ENCODE measurements around the gene UCMA. TPM values are rescaled to one million over a fixed set of nuclear protein-coding genes. Genes with fewer than 3 reads are reported as not detected.

The UCMA gene
- total RNA-seq, 1 donor from 2014 or later = not detected

GRCh38 chr10:13201132-13201531 is 33.0 kb downstream of the UCMA start:
- peak; percentile 64 for DNase-seq (ENCODE audit: low read depth)
- Mint-ChIP-seq H3K27me3 (ENCODE audit: low read depth, unreplicated experiment) (no peaks in the 10 kb centered on the region), H3K27ac (ENCODE audit: unreplicated experiment) (no peak overlapping the region), H3K9me3 (ENCODE audit: unreplicated experiment) (no peaks in the 10 kb centered on the region), H3K4me3 (ENCODE audit: unreplicated experiment) (no peak overlapping the region), H3K36me3 (ENCODE audit: low read depth, unreplicated experiment) (no peaks in the 10 kb centered on the region), H3K4me1 (ENCODE audit: low read depth, unreplicated experiment) (no peaks in the 10 kb centered on the region)
- Histone ChIP-seq H3K9me3 (ENCODE audit: insufficient read depth, low read depth, low read length) (no peaks in the 10 kb centered on the region), H3K4me3 (ENCODE audit: insufficient read depth, low read depth, low read length) (no peak overlapping the region), H3K4me1 (ENCODE audit: insufficient read depth, low read length) (peaks cover 4% of the 10 kb centered on the region), H3K4me2 (ENCODE audit: low read length) (no peak overlapping the region), H3K79me2 (ENCODE audit: insufficient read depth, low read length) (no peaks in the 10 kb centered on the region), H3K36me3 (ENCODE audit: insufficient read depth, low read length) (peaks cover 2% of the 10 kb centered on the region), H4K20me1 (ENCODE audit: insufficient read depth, low read length) (no peaks in the 10 kb centered on the region), H2AFZ (ENCODE audit: low read depth, low read length) (no peak overlapping the region), H3K27ac (ENCODE audit: low read depth, low read length) (no peak overlapping the region), H3K9ac (ENCODE audit: low read length) (no peak overlapping the region), H3K27me3 (ENCODE audit: insufficient read depth, low read length) (no peaks in the 10 kb centered on the region)
- FAIRE-seq = no peak
- TF ChIP-seq CTCF (IDR thresholded peaks at IDR 0.05; ENCODE audit: insufficient read depth, low read depth, low read length) (no peak), EZH2 (IDR thresholded peaks at IDR 0.05; ENCODE audit: insufficient read depth, low read length) (no peak)

GRCh38 chr10:13195016-13195415 is 39.2 kb downstream of the UCMA start:
- H3K27ac Mint-ChIP-seq (ENCODE audit: unreplicated experiment) = no peak overlapping the region
- DNase-seq (ENCODE audit: low read depth) (no peak), FAIRE-seq (no peak)
- no peak overlapping the region for H3K4me3 Mint-ChIP-seq (ENCODE audit: unreplicated experiment)
- H3K36me3 ChIP-seq (ENCODE audit: insufficient read depth, low read length) = peaks cover 3% of the 10 kb centered on the region
- H3K27me3 ChIP-seq (ENCODE audit: insufficient read depth, low read length) = no peaks in the 10 kb centered on the region
- no peak overlapping the region for H2AFZ ChIP-seq (ENCODE audit: low read depth, low read length)
- no peaks in the 10 kb centered on the region for H3K9me3 ChIP-seq (ENCODE audit: insufficient read depth, low read depth, low read length)
- no peak overlapping the region for H3K27ac ChIP-seq (ENCODE audit: low read depth, low read length)
- H3K4me3 ChIP-seq (ENCODE audit: insufficient read depth, low read depth, low read length) = no peak overlapping the region
- H3K9ac ChIP-seq (ENCODE audit: low read length) = no peak overlapping the region
- no peaks in the 10 kb centered on the region for H3K9me3 Mint-ChIP-seq (ENCODE audit: unreplicated experiment)
- no peaks in the 10 kb centered on the region for H4K20me1 ChIP-seq (ENCODE audit: insufficient read depth, low read length)
- no peaks in the 10 kb centered on the region for H3K4me1 ChIP-seq (ENCODE audit: insufficient read depth, low read length)
- H3K79me2 ChIP-seq (ENCODE audit: insufficient read depth, low read length) = no peaks in the 10 kb centered on the region
- no peaks in the 10 kb centered on the region for H3K4me1 Mint-ChIP-seq (ENCODE audit: low read depth, unreplicated experiment)
- H3K4me2 ChIP-seq (ENCODE audit: low read length) = no peak overlapping the region
- no peaks in the 10 kb centered on the region for H3K36me3 Mint-ChIP-seq (ENCODE audit: low read depth, unreplicated experiment)
- no peak for TF ChIP-seq EZH2 (IDR thresholded peaks at IDR 0.05; ENCODE audit: insufficient read depth, low read length)
- no peak for TF ChIP-seq CTCF (IDR thresholded peaks at IDR 0.05; ENCODE audit: insufficient read depth, low read depth, low read length)
- no peaks in the 10 kb centered on the region for H3K27me3 Mint-ChIP-seq (ENCODE audit: low read depth, unreplicated experiment)

GRCh38 chr10:13193637-13194036 is 40.5 kb downstream of the UCMA start:
- H3K4me1 Mint-ChIP-seq (ENCODE audit: low read depth, unreplicated experiment) = no peaks in the 10 kb centered on the region
- no peaks in the 10 kb centered on the region for H3K27me3 Mint-ChIP-seq (ENCODE audit: low read depth, unreplicated experiment)
- no peaks in the 10 kb centered on the region for H3K36me3 Mint-ChIP-seq (ENCODE audit: low read depth, unreplicated experiment)
- Histone ChIP-seq H3K79me2 (ENCODE audit: insufficient read depth, low read length) (no peaks in the 10 kb centered on the region), H3K4me1 (ENCODE audit: insufficient read depth, low read length) (no peaks in the 10 kb centered on the region), H2AFZ (ENCODE audit: low read depth, low read length) (no peak overlapping the region), H3K4me2 (ENCODE audit: low read length) (no peak overlapping the region), H3K27ac (ENCODE audit: low read depth, low read length) (no peak overlapping the region), H3K9ac (ENCODE audit: low read length) (no peak overlapping the region), H3K9me3 (ENCODE audit: insufficient read depth, low read depth, low read length) (no peaks in the 10 kb centered on the region), H4K20me1 (ENCODE audit: insufficient read depth, low read length) (no peaks in the 10 kb centered on the region), H3K27me3 (ENCODE audit: insufficient read depth, low read length) (no peaks in the 10 kb centered on the region), H3K36me3 (ENCODE audit: insufficient read depth, low read length) (peaks cover 3% of the 10 kb centered on the region), H3K4me3 (ENCODE audit: insufficient read depth, low read depth, low read length) (no peak overlapping the region)
- no peak for FAIRE-seq
- H3K9me3 Mint-ChIP-seq (ENCODE audit: unreplicated experiment) = no peaks in the 10 kb centered on the region
- H3K27ac Mint-ChIP-seq (ENCODE audit: unreplicated experiment) = no peak overlapping the region
- TF ChIP-seq CTCF (IDR thresholded peaks at IDR 0.05; ENCODE audit: insufficient read depth, low read depth, low read length) (no peak), EZH2 (IDR thresholded peaks at IDR 0.05; ENCODE audit: insufficient read depth, low read length) (no peak)
- no peak for DNase-seq (ENCODE audit: low read depth)
- no peak overlapping the region for H3K4me3 Mint-ChIP-seq (ENCODE audit: unreplicated experiment)

All from astrocyte (in vitro differentiated cells and primary cell).